Activated T-cell treated with anti-CD3 and anti-CD28 coated beads, Interleukin-2, amount 50 U/mL, for 24 hours (primary cell): ENCODE results near the gene ELMO3.
A peak's percentile ranks its signal among the peaks of the same experiment; 100 is the strongest.

Source experiments
- DNase-seq: peaks from one replicate; pipeline ENCODE4 v3.0.0-alpha.2; 2020
- H3K27ac Mint-ChIP-seq: 2 replicates; pipeline ENCODE4 v1.8.0; 2020; ENCODE audit warnings: mild to moderate bottlenecking, mixed read lengths
- H3K27me3 Mint-ChIP-seq: 2 replicates; pipeline ENCODE4 v1.8.0; 2020; ENCODE audit warnings: mixed read lengths
- H3K36me3 Mint-ChIP-seq: 2 replicates; pipeline ENCODE4 v1.8.0; 2020; ENCODE audit warnings: low read depth, mixed read lengths
- H3K4me1 Mint-ChIP-seq: 2 replicates; pipeline ENCODE4 v1.8.0; 2020; ENCODE audit warnings: low read depth, mixed read lengths
- H3K4me3 Mint-ChIP-seq: 2 replicates; pipeline ENCODE4 v1.8.0; 2020; ENCODE audit warnings: mild to moderate bottlenecking, moderate library complexity, mixed read lengths
- H3K9me3 Mint-ChIP-seq: 2 replicates; pipeline ENCODE4 v1.8.0; 2020; ENCODE audit warnings: mixed read lengths

The ELMO3 gene

GRCh38 chr16:67206838-67207248 lies 7.9 kb downstream of the ELMO3 start:
- peak overlapping the region; percentile 77 for H3K27ac Mint-ChIP-seq
- no peak overlapping the region for H3K4me3 Mint-ChIP-seq
- no peaks in the 10 kb centered on the region for H3K27me3 Mint-ChIP-seq
- H3K4me1 Mint-ChIP-seq, result no peaks in the 10 kb centered on the region
- DNase-seq, result no peak
- H3K36me3 Mint-ChIP-seq, result peaks cover 39% of the 10 kb centered on the region
- H3K9me3 Mint-ChIP-seq, result no peaks in the 10 kb centered on the region

GRCh38 chr16:67207249-67208091 lies 8.5 kb downstream of the ELMO3 start:
- H3K4me3 Mint-ChIP-seq, result no peak overlapping the region
- no peak for DNase-seq
- H3K27ac Mint-ChIP-seq, result peak overlapping the region; percentile 77
- H3K9me3 Mint-ChIP-seq, result no peaks in the 10 kb centered on the region
- H3K27me3 Mint-ChIP-seq, result no peaks in the 10 kb centered on the region
- peaks cover 32% of the 10 kb centered on the region for H3K36me3 Mint-ChIP-seq
- H3K4me1 Mint-ChIP-seq, result no peaks in the 10 kb centered on the region

- no peaks in the 10 kb centered on the region for H3K27me3 Mint-ChIP-seq
- peaks cover 27% of the 10 kb centered on the region for H3K36me3 Mint-ChIP-seq
- H3K4me3 Mint-ChIP-seq, result no peak overlapping the region
- no peaks in the 10 kb centered on the region for H3K4me1 Mint-ChIP-seq
- H3K27ac Mint-ChIP-seq, result peak overlapping the region; percentile 23
- H3K9me3 Mint-ChIP-seq, result no peaks in the 10 kb centered on the region
- no peak for DNase-seq
Observed at GRCh38 chr16:67208154-67208896, 9.4 kb downstream of the ELMO3 start.

GRCh38 chr16:67209565-67209964 lies 10.6 kb downstream of the ELMO3 start:
- no peak for DNase-seq
- no peak overlapping the region for H3K27ac Mint-ChIP-seq

GRCh38 chr16:67210069-67210937 lies 11.4 kb downstream of the ELMO3 start:
- Mint-ChIP-seq H3K36me3 (peaks cover 13% of the 10 kb centered on the region), H3K27me3 (no peaks in the 10 kb centered on the region), H3K4me3 (no peak overlapping the region), H3K27ac (peak overlapping the region; percentile 35), H3K4me1 (no peaks in the 10 kb centered on the region), H3K9me3 (no peaks in the 10 kb centered on the region)
- DNase-seq, result no peak

More at GRCh38 chr16:67209565-67209964, 10.6 kb downstream of the ELMO3 start:
- H3K4me3 Mint-ChIP-seq, result no peak overlapping the region
- no peaks in the 10 kb centered on the region for H3K9me3 Mint-ChIP-seq
- no peaks in the 10 kb centered on the region for H3K4me1 Mint-ChIP-seq
- no peaks in the 10 kb centered on the region for H3K27me3 Mint-ChIP-seq
- peaks cover 15% of the 10 kb centered on the region for H3K36me3 Mint-ChIP-seq

- Mint-ChIP-seq H3K36me3 (peaks cover 3% of the 10 kb centered on the region), H3K9me3 (no peaks in the 10 kb centered on the region), H3K27me3 (no peaks in the 10 kb centered on the region), H3K27ac (no peak overlapping the region), H3K4me1 (no peaks in the 10 kb centered on the region), H3K4me3 (no peak overlapping the region)
- DNase-seq, result no peak
Observed at GRCh38 chr16:67211674-67212073, 12.7 kb downstream of the ELMO3 start.

GRCh38 chr16:67212766-67213165 lies 13.8 kb downstream of the ELMO3 start:
- Mint-ChIP-seq H3K36me3 (peaks cover 2% of the 10 kb centered on the region), H3K4me3 (no peak overlapping the region), H3K27me3 (no peaks in the 10 kb centered on the region), H3K27ac (no peak overlapping the region), H3K9me3 (no peaks in the 10 kb centered on the region), H3K4me1 (no peaks in the 10 kb centered on the region)
- DNase-seq, result no peak

- no peak for DNase-seq
- Mint-ChIP-seq H3K27me3 (no peaks in the 10 kb centered on the region), H3K9me3 (no peaks in the 10 kb centered on the region), H3K4me3 (no peak overlapping the region), H3K4me1 (no peaks in the 10 kb centered on the region), H3K36me3 (peaks cover 2% of the 10 kb centered on the region), H3K27ac (no peak overlapping the region)
Observed at GRCh38 chr16:67213197-67214019, 14.5 kb downstream of the ELMO3 start.

- H3K9me3 Mint-ChIP-seq, result no peaks in the 10 kb centered on the region
- H3K27me3 Mint-ChIP-seq, result no peaks in the 10 kb centered on the region
- H3K4me1 Mint-ChIP-seq, result no peaks in the 10 kb centered on the region
- no peak overlapping the region for H3K27ac Mint-ChIP-seq
- no peak overlapping the region for H3K4me3 Mint-ChIP-seq
- DNase-seq, result no peak
- peaks cover 2% of the 10 kb centered on the region for H3K36me3 Mint-ChIP-seq
Observed at GRCh38 chr16:67215706-67216105, 16.8 kb downstream of the ELMO3 start.

- Mint-ChIP-seq H3K4me3 (no peak overlapping the region), H3K27me3 (no peaks in the 10 kb centered on the region), H3K27ac (no peak overlapping the region), H3K9me3 (no peaks in the 10 kb centered on the region), H3K4me1 (no peaks in the 10 kb centered on the region), H3K36me3 (peaks cover 2% of the 10 kb centered on the region)
- DNase-seq, result no peak
Observed at GRCh38 chr16:67216612-67217490, 17.9 kb downstream of the ELMO3 start.

GRCh38 chr16:67223992-67224391 lies 25.1 kb downstream of the ELMO3 start:
- no peaks in the 10 kb centered on the region for H3K9me3 Mint-ChIP-seq
- H3K36me3 Mint-ChIP-seq, result peaks cover 24% of the 10 kb centered on the region
- peaks cover 52% of the 10 kb centered on the region for H3K4me1 Mint-ChIP-seq
- H3K27ac Mint-ChIP-seq, result peak overlapping the region; percentile 35
- DNase-seq, result no peak
- H3K4me3 Mint-ChIP-seq, result no peak overlapping the region
- no peaks in the 10 kb centered on the region for H3K27me3 Mint-ChIP-seq

- H3K27ac Mint-ChIP-seq, result peak overlapping the region; percentile 99
- peaks cover 55% of the 10 kb centered on the region for H3K4me1 Mint-ChIP-seq
- H3K27me3 Mint-ChIP-seq, result no peaks in the 10 kb centered on the region
- H3K9me3 Mint-ChIP-seq, result no peaks in the 10 kb centered on the region
- peaks cover 48% of the 10 kb centered on the region for H3K36me3 Mint-ChIP-seq
- peak overlapping the region; percentile 98 for H3K4me3 Mint-ChIP-seq
- no peak for DNase-seq
Observed at GRCh38 chr16:67226295-67226803, 27.4 kb downstream of the ELMO3 start.
